Stimulated activated CD8-positive, alpha-beta memory T cell treated with anti-CD3 and anti-CD28 coated beads, Interleukin-7, amount 100 ng/mL, for 4 hours (primary cell): Measurements from ENCODE around the gene PRKD2.

Experiments
- DNase-seq, 2 donors: peaks; one replicate each; pipeline ENCODE4 v3.0.0-alpha.2; 2020; ENCODE audit warnings: low read depth in 2 of 2

The PRKD2 gene

GRCh38 chr19:46741447-46741846 is 24.5 kb upstream of the PRKD2 start:
- no peak for DNase-seq

- DNase-seq = no peak
These were observed 22.4 kb upstream of the PRKD2 start for GRCh38 chr19:46739290-46739771.

GRCh38 chr19:46737761-46738171 is 20.9 kb upstream of the PRKD2 start:
- DNase-seq = no peak

DNA sequence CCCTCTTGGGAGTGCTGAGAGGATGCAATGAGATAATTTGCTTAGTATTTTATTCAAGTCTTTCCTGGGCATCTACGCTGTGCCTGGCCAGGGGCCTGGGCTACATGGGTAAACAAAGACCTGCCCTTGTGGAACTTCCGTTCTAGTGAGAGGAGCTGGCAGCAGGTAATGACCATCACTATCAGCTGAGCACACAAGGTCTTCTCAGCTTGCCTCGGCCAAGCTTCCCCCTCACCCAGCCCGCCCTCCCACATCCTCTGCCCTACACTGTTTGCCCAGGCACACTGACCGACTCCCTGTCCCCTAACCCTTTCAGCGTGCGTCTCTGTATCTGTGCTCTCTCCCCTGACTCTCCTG is 20.4 kb upstream of the PRKD2 start:
- no peak for DNase-seq

GRCh38 chr19:46736531-46737297 is 19.8 kb upstream of the PRKD2 start:
- DNase-seq = no peak

DNA sequence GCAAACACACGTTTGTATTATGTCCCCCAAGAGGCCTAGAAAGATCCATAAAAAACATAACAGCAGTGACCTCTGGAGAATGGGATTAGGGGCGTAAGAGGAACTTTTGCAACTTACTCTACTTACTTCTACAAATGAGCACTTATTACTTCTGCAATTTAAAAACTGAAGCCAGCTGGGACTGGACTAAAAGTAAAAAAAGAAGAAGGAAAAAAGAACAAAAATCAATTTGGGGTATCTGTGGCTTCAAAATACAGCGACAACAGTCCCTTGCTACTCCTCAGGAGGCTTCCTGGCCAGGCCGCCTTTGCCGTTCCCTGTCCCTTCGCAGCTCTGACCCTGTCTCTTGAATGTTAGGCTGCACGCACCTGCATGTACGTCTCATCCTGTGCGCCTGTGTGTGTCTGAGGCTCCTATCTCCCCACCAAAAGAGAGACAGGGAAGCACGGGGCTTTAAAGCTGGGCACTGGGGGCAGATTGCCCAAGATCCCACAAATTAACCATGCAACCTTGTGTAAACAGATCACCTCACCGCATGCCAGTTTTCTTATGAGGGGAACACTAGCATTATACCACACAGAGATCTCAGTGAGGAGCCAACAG is 16.9 kb upstream of the PRKD2 start:
- no peak for DNase-seq

DNA sequence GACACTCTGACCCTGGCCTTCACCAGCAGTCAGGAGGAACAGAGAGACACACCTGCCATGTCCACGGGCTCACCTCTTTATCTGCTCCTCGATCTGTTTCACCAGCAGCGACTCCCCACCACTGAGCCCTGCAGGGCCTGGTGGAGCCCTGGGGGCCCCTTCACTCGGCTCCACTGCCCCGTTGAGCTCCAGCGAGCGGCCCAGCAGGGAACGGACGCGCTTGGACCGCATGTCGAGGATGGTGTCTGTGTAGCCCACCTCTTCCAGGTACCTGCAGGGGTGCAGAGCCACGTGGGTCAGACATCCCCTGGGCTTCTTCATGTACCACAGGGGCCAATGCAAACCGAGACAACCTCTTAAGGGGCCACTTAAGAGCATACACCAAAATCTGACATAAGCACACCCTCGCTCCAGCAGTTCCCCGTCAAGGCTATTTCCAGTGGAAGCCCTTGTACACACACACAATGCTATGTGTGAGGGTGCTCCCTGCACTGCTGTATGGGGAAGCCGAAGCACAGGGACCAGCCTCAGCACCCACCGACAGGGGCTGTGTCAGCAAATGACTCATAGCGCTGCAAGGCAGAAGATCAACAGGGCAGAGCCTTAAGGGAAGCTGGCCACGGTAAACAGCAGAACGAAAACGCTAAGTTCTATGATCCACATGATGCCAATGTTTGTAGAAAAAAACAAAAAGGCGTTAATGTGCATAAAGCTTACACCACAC is 16.2 kb upstream of the PRKD2 start:
- no peak for DNase-seq

- no peak for DNase-seq
These were observed 15.4 kb upstream of the PRKD2 start for GRCh38 chr19:46732172-46732938.

DNA sequence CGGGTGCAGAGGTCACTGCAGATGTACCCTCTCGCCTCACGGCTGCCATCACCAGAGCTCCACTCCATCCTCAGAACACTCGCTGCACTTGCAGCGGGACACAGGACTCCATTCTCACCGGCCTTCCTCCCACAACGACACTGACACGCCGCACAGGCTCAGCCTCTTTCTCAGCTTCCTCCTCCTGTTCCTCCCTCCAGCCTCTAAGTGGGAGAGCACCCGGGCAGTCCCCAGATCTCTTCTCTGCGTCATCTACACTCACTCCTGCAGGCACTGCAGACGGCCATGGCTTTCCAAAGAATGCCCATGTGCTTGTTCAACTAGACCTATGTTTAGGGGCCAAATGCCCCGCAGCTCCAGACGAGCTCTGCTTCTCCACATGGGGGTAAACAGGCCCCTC is 14.7 kb upstream of the PRKD2 start:
- no peak for DNase-seq

- no peak for DNase-seq
These were observed 14.1 kb upstream of the PRKD2 start for GRCh38 chr19:46731007-46731501.

DNA sequence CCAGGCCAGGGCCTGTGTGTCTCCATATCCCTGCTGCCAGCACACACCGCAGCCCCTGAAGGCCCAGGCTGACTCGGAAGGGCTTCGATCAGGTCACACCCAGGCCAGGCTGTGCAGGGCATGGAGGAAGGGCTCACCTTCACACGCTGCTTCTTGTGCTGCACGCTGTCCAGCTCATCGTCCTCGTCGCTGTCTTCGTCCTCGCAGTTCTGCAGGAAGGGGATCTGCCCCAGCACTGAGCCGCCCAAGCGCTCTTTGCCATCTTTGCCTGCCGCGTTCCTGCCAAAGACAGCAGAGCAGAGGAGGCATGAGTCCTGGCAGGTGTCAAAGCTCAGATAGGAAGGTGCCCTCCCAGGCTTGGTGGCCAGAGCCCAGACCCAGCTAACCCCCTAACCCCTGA is 13.7 kb upstream of the PRKD2 start:
- no peak for DNase-seq

DNA sequence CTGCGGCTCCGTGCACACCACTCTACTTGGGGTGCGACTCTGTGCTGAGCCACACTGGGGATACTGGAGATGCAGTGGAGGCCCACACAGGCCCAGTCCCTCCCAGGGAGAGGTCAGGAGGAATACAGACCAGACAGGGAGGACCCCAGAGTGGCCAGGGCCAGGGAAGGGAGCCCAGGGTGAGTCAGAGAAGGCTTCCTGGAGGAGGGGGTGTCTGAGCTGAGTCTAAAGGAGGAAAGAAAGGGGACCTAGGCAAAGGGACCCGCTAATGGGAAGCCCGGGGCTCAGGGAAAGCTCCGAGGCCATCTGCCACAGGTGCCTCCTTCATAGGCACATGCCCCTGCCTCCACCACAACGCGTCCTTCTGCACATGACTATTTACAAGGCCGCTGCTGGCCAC is 13.3 kb upstream of the PRKD2 start:
- DNase-seq = no peak

- no peak for DNase-seq
These were observed 12.8 kb upstream of the PRKD2 start for GRCh38 chr19:46729696-46730095.

DNA sequence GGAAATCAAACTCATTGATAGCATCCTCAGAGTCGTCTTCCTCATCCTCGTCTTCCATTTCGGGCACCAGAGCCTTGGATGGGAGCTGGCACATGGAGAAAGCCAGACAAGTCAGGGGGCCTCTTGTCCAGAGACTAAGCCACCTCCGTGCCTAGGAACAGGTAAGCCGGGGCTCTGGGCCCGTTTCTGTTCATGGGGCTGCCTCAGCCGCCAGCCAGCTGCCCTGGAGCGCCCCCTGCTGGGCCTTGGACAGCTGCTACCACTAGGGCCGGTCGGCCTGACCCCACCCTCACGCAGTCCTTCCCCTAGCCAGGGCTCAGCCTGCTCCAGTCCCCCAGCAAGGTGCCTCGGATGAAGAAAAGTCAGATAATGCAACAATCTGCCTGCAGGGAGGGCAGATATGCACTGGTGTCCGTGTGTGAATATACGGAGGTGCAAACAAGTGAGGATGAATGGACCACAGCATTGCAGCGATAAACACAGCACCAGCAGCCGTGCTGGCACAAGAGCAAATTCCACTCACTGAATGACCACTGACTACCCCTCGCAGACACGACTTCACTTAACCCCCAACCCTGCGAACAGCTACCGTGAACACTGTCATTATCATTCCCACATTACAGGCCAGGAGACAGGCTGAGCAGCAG is 11.9 kb upstream of the PRKD2 start:
- peak; percentile 58 to 70 for DNase-seq

DNA sequence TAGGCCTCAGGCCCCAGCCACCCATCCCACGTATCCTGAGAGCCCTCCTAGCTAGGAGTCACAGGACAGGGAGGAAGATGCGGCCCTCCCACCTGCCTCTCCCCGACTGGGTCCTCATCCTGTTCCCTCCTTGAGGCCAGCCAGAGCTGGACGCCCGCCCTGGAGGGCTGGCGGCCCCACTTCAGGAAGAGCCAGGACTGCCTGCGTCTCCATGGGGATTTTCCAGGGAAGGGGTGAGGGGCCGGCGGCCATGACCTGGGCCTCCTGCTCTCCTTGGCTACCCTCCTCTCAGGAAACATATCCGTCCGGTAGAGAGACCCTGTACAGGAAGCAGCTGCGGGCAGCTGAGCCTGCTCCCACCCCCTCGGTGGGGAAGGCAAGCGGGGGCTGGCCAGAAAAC is 11.3 kb upstream of the PRKD2 start:
- DNase-seq = no peak

DNA sequence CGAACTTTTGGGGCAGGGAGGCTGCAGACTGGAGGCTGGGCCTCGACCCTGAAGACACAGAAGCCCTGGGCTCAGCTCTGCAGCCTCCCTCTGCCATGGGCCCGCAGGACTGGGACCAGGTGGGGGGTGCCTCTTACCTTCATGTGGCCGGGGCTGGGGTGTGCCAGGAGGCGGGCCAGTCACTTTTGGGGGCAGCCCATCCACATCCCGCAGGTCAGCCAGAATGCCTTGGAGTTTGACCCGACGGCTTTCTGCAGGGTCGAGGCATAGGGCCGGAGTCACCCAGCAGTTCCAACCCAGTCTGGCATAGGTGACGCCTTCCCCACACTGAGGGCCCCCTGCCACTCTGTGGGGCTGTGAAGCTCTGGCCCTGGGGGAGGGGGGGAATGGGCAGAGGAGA is 10.8 kb upstream of the PRKD2 start:
- DNase-seq = no peak

GRCh38 chr19:46726971-46727501 is 10.1 kb upstream of the PRKD2 start:
- no peak for DNase-seq

DNA sequence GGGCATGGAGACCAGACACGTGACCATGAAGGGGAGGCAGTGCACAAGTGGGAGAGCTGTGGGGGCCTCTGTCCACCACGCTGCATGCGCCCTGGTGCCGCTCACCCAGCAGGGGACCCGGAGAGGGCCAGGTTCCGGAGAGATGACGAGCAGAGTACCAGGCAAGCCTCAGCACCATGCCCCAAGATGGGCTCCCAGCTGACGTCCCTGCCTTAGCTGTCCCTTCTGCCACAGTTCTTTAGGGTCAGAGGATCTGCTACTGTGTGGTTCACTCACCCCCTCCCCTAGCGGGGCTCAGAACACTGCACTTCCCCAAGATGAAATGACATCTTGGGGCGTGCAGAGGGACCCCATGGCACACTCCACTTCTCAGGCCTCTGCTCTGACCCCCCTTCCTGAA is 9.6 kb upstream of the PRKD2 start:
- DNase-seq = no peak

DNA sequence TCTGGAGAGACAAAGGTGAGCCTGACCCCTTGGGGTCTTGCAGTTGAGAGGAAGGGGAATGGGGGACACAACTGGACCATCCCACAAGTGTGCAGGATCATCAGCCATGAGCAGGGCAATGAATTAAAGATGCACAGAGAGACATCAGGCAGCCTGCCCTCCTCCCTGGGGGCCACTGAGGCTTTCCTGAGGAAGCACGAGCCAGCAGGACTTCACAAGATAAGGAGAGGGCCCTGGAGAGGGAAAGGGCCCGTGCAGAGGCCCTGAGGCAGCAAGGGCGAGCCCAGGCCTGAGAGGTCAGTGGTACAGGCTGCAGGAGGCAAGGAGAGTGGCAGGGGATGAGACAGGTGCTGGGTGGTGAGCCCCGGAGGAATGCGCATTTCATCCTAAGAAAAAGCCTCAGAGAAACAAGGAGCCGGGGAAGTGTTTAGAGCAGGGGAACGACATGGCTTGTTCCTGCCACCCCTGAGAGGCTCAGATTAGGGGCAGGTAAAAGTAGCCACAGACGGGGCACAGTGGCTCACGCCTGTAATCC is 9.0 kb upstream of the PRKD2 start:
- no peak for DNase-seq

- no peak for DNase-seq
These were observed 8.3 kb upstream of the PRKD2 start for GRCh38 chr19:46725036-46725820.
